Ovary (tissue), 9 donors: ENCODE measurements around the gene ADAR. TPM values are rescaled to one million over a fixed set of nuclear protein-coding genes. Genes with fewer than 3 reads are reported as not detected.

Experiments used
- DNase-seq, 5 donors: peaks; one replicate each; pipeline ENCODE4 v3.0.0-alpha.2; 2019 to 2020
- H3K27ac ChIP-seq, 2 donors: fragments of 200-600 bp; one replicate each; pipeline versions ENCODE4 v1.5.1 to v1.8.0; 2019 to 2022
- H3K27me3 ChIP-seq: fragments of 200-600 bp; one replicate; pipeline ENCODE4 v1.8.0; 2022
- H3K36me3 ChIP-seq: fragments of 200-600 bp; sonication (generic); one replicate; pipeline ENCODE4 v1.5.1; 2019
- H3K4me1 ChIP-seq: one replicate; pipeline ENCODE4 v1.8.1; 2013; ENCODE audit warnings: mild to moderate bottlenecking, moderate library complexity; ENCODE audit not compliant: insufficient read depth
- H3K4me3 ChIP-seq: fragments of 200-600 bp; sonication (generic); one replicate; pipeline ENCODE4 v1.5.1; 2017
- H3K9me3 ChIP-seq, 2 donors: fragments of 200-600 bp in 1 of 2; sonication (generic) in 1 of 2; one replicate each; pipeline versions ENCODE4 v1.5.1 to v1.8.1; 2013 to 2019; ENCODE audit warnings: mild to moderate bottlenecking in 1 of 2, moderate library complexity in 1 of 2
- CTCF ChIP-seq, 3 donors: fragments of 450-650 bp in 2 of 3; fragments of 200-600 bp in 1 of 3; IDR thresholded peaks; one replicate each; pipeline versions ENCODE4 v1.5.1 to v1.8.0; 2016 to 2022; ENCODE audit warnings: antibody characterized with exemption in 3 of 3, mild to moderate bottlenecking in 1 of 3
- EP300 ChIP-seq: sonication (generic); formaldehyde crosslinking; IDR thresholded peaks from one replicate; pipeline ENCODE4 v1.6.1; 2017; ENCODE audit warnings: antibody characterized with exemption
- POLR2A ChIP-seq: fragments of 450-650 bp; IDR thresholded peaks from one replicate; pipeline ENCODE4 v1.6.1; 2017; ENCODE audit warnings: antibody characterized with exemption, mild to moderate bottlenecking, moderate library complexity
- WGBS, 3 donors: extraction: QIAGEN DNeasy Blood & Tissue Kit in 1 of 3; methylation state at CpG; one replicate each; pipeline versions ENCODE4 v1.1.5 to v1.1.7; 2013 to 2017; 5-methylcytosine and 5-hydroxymethylcytosine counted together
- intact Hi-C, 4 donors: fragments of 100-400 bp; cut with DNase I; formaldehyde crosslinking; loops; one replicate each; pipeline versions ENCODE4 v1.11.0 to v1.15.1; 2022 to 2023
- polyA plus RNA-seq, 2 donors: library from polyadenylated mRNA; stranded (reverse); fragments of 200-250 nt in 1 of 2; fragments of 350-450 nt in 1 of 2; fragmentation: Illumina TruSeq in 1 of 2; extraction: RNeasy Lipid Tissue Mini Kit (QIAGEN cat#74804) in 1 of 2; gene quantifications; one replicate each; pipeline ENCODE4 v1.2.3, GENCODE V29; 2013 to 2014
- total RNA-seq, 7 donors: library from RNA; depleted of rRNA in 2 of 7; stranded (reverse); fragments of >200 nt in 2 of 7; fragmentation: NEBNext Ultra II Directional in 3 of 7; extraction: Animal tissue kit (Norgen Biotek cat#: 25700) in 3 of 7; gene quantifications; one replicate each; pipeline versions ENCODE4 v1.1.0 to v1.2.4, GENCODE V29; 2016 to 2023
- donor health status: DM: no; HTN: no; CAD: no; lungs with moderate emphysema.
- donor health status: DM: no; HTN: no; CAD: no.
- donor health status: Bipolar disorder and iron deficiency.
- donor health status: DM: yes; HTN: yes; CAD: no.
- donor health status: DM: no; HTN: no; CAD: no.
- donor health status: DM: yes; HTN: yes; CAD: no.

The ADAR gene
- total and polyA plus RNA-seq, 9 donors = 45.0 to 184 (median 134) TPM

GRCh38 chr1:154533952-154534844 is 73.8 kb downstream of the ADAR start:
- H3K4me3 ChIP-seq = no peak overlapping the region
- whole genome bisulfite sequencing, 3 donors = 54 to 63% (median 61%) methylated on average over 11 of the region's 11 CpGs
- no peaks in the 10 kb centered on the region for H3K27me3 ChIP-seq
- no peaks in the 10 kb centered on the region for H3K4me1 ChIP-seq
- TF ChIP-seq POLR2A (no peak), EP300 (no peak), CTCF (IDR thresholded peaks at IDR 0.05) (peak in 1 of 3 donors; percentile 7)
- no peaks in the 10 kb centered on the region for H3K36me3 ChIP-seq
- no peaks in the 10 kb centered on the region for H3K9me3 ChIP-seq
- DNase-seq = no peak
- intact Hi-C loops = no loop called here
- H3K27ac ChIP-seq = no peak overlapping the region

Other genes starting within 250 kb of the ADAR start
- gene IL6R, start 202.8 kb downstream of the ADAR start, total RNA-seq = 10 to 100 TPM in 6 of 7 donors, 1 to 10 TPM in 1; 7.5 to 37.0 (median 12.9) TPM
- gene IL6R, start 202.8 kb downstream of the ADAR start, polyA plus RNA-seq = 1 to 10 TPM; 6.5 to 9.1 TPM
- gene TDRD10, start 106.0 kb downstream of the ADAR start, total RNA-seq = 1 to 10 TPM; 3.1 to 8.7 (median 5.8) TPM
- 1 to 10 TPM; 4.1 to 6.2 TPM for gene TDRD10, start 106.0 kb downstream of the ADAR start, polyA plus RNA-seq
- gene SHE, start 105.8 kb downstream of the ADAR start, total RNA-seq = 10 to 100 TPM in 2 of 7 donors, 1 to 10 TPM in 5; 4.3 to 20.5 (median 9.0) TPM
- 10 to 100 TPM in 1 of 2 donors, 1 to 10 TPM in 1; 6.9 to 15.4 TPM for gene SHE, start 105.8 kb downstream of the ADAR start, polyA plus RNA-seq
- gene UBE2Q1, start 49.5 kb downstream of the ADAR start, total RNA-seq = 10 to 100 TPM; 14.3 to 72.4 (median 58.5) TPM
- 100 to 1,000 TPM in 1 of 2 donors, 10 to 100 TPM in 1; 31.4 to 119 TPM for gene UBE2Q1, start 49.5 kb downstream of the ADAR start, polyA plus RNA-seq
- under 1 TPM in 4 of 7 donors, not detected in 3; 0.08 to 0.25 (median 0.23) TPM for gene CHRNB2, start 40.4 kb downstream of the ADAR start, total RNA-seq
- under 1 TPM; 0.04 to 0.08 TPM for gene CHRNB2, start 40.4 kb downstream of the ADAR start, polyA plus RNA-seq